GM21786 (cell line): ENCODE results near the gene ATP8A2.
A peak's percentile ranks its signal among the peaks of the same experiment; 100 is the strongest.
"Not testable (repeated sequence)": the region's sequence is repeated elsewhere in the genome, so short reads cannot be mapped to it uniquely, and the experiment has no call there.

Experiments used
- ATAC-seq: cut with Tn5 transposase; IDR thresholded peaks from one replicate; pipeline ENCODE4 v1.9.1; 2021; ENCODE audit not compliant: unreplicated experiment

The ATP8A2 gene

GRCh38 chr13:25795277-25795676, 423.5 kb downstream of the ATP8A2 start:
- no peak for ATAC-seq

- no peak for ATAC-seq
Measured at GRCh38 chr13:25796474-25796873, 424.7 kb downstream of the ATP8A2 start.

GRCh38 chr13:25798998-25799397, 427.2 kb downstream of the ATP8A2 start:
- ATAC-seq: no peak

GRCh38 chr13:25800523-25800922, 428.7 kb downstream of the ATP8A2 start:
- ATAC-seq: no peak

- ATAC-seq: no peak
Measured at GRCh38 chr13:25802579-25802978, 430.8 kb downstream of the ATP8A2 start.

- no peak for ATAC-seq
Measured at GRCh38 chr13:25803641-25804040, 431.9 kb downstream of the ATP8A2 start.

- peak; percentile 62 for ATAC-seq
Measured at GRCh38 chr13:25806264-25806974, 434.6 kb downstream of the ATP8A2 start.

- ATAC-seq: no peak
Measured at GRCh38 chr13:25807562-25807961, 435.8 kb downstream of the ATP8A2 start.

GRCh38 chr13:25811506-25811905, 439.7 kb downstream of the ATP8A2 start:
- no peak for ATAC-seq

GRCh38 chr13:25816239-25816638, 444.5 kb downstream of the ATP8A2 start:
- no peak for ATAC-seq

- no peak for ATAC-seq
Measured at GRCh38 chr13:25819856-25820530, 448.2 kb downstream of the ATP8A2 start.

GRCh38 chr13:25821776-25822175, 450.0 kb downstream of the ATP8A2 start:
- ATAC-seq: no peak

- not testable (repeated sequence) for ATAC-seq
Measured at GRCh38 chr13:25827221-25827620, 455.4 kb downstream of the ATP8A2 start.

GRCh38 chr13:25827831-25828465, 456.2 kb downstream of the ATP8A2 start:
- no peak for ATAC-seq

GRCh38 chr13:25833761-25834160, 462.0 kb downstream of the ATP8A2 start:
- ATAC-seq: no peak

- no peak for ATAC-seq
Measured at GRCh38 chr13:25836574-25837336, 465.0 kb downstream of the ATP8A2 start.

GRCh38 chr13:25839371-25839770, 467.6 kb downstream of the ATP8A2 start:
- ATAC-seq: no peak

GRCh38 chr13:25840261-25840660, 468.5 kb downstream of the ATP8A2 start:
- no peak for ATAC-seq

- ATAC-seq: no peak
Measured at GRCh38 chr13:25840931-25841330, 469.2 kb downstream of the ATP8A2 start.

GRCh38 chr13:25843692-25844091, 471.9 kb downstream of the ATP8A2 start:
- ATAC-seq: no peak
